A673 (cell line): ENCODE measurements around the gene EXOC6B. TPM values are rescaled to one million over a fixed set of nuclear protein-coding genes. Genes with fewer than 3 reads are reported as not detected.

Experiments
- BruUV-seq: library from RNA; stranded (reverse); fragments of 400-500 nt; replicated peaks from 2 replicates; lab custom pipeline; 2021; lab: Mats Ljungman, UMichigan
- CTCF ChIA-PET: fragments of 300-600 bp; sonication (Branson Sonifier 250); formaldehyde crosslinking; loops from one replicate; lab custom pipeline; 2022; ENCODE audit warnings: antibody characterized with exemption; lab: Charles Lee
- POLR2A ChIA-PET: fragments of 300-600 bp; sonication (Branson Sonifier 250); formaldehyde crosslinking; loops from one replicate; lab custom pipeline; 2022; ENCODE audit warnings: antibody characterized with exemption; ENCODE audit not compliant: low non-redundant PET; lab: Charles Lee
- DNase-seq: peaks from one replicate; pipeline ENCODE4 v3.0.0-alpha.2; 2015; ENCODE audit warnings: low spot score
- H3K27ac ChIP-seq: fragments of 200-600 bp; sonication (generic); 2 replicates; pipeline ENCODE4 v1.5.1; 2016; ENCODE audit warnings: mixed run types, low read depth, mild to moderate bottlenecking, mixed read lengths, antibody characterized with exemption, low read length; ENCODE audit not compliant: poor library complexity, severe bottlenecking
- H3K27me3 ChIP-seq: fragments of 200-600 bp; sonication (generic); replicated peaks from 2 replicates; pipeline ENCODE4 v1.6.1; 2017; ENCODE audit warnings: mixed run types, low read depth, mild to moderate bottlenecking, mixed read lengths, antibody characterized with exemption, low read length; ENCODE audit not compliant: insufficient read depth, poor library complexity
- H3K36me3 ChIP-seq: fragments of 200-600 bp; sonication (generic); 2 replicates; pipeline ENCODE4 v1.6.1; 2016; ENCODE audit warnings: mixed run types, mild to moderate bottlenecking, mixed read lengths, antibody characterized with exemption, low read length; ENCODE audit not compliant: insufficient read depth, poor library complexity, severe bottlenecking
- H3K4me1 ChIP-seq: fragments of 200-600 bp; sonication (generic); 2 replicates; pipeline ENCODE4 v1.6.1; 2017; ENCODE audit warnings: mixed run types, mild to moderate bottlenecking, mixed read lengths, antibody characterized with exemption, low read length; ENCODE audit not compliant: insufficient read depth, poor library complexity, severe bottlenecking
- H3K4me3 ChIP-seq: fragments of 200-600 bp; sonication (generic); 2 replicates; pipeline ENCODE4 v1.5.1; 2016; ENCODE audit warnings: low read depth, mixed run types, mild to moderate bottlenecking, mixed read lengths, low read length; ENCODE audit not compliant: poor library complexity, severe bottlenecking
- H3K9me3 ChIP-seq: fragments of 200-600 bp; sonication (generic); 2 replicates; pipeline ENCODE4 v1.6.1; 2016; ENCODE audit warnings: mixed run types, low read depth, mild to moderate bottlenecking, mixed read lengths, antibody characterized with exemption, low read length; ENCODE audit not compliant: poor library complexity, severe bottlenecking
- EZH2 ChIP-seq: fragments of 200-600 bp; sonication (generic); IDR thresholded peaks from 2 replicates; pipeline ENCODE4 v1.6.1; 2017; ENCODE audit warnings: borderline replicate concordance, low read depth, mild to moderate bottlenecking, mixed read lengths, antibody characterized with exemption, low read length; ENCODE audit not compliant: poor library complexity, severe bottlenecking
- intact Hi-C: fragments of 100-400 bp; cut with micrococcal nuclease; formaldehyde crosslinking; loops from one replicate; pipeline ENCODE4 v1.10.0; 2022; ENCODE audit not compliant: unreplicated experiment
- total RNA-seq: library from RNA; stranded (reverse); gene quantifications from 2 replicates; pipeline ENCODE4 v1.2.3, GENCODE V29; 2021
- TF ChIP-seq, protein P1 (sequence below): fragments of 300-800, 200-600 bp; sonication (generic); conservative IDR thresholded peaks from 2 replicates; pipeline ENCODE4 v1.5.1; 2017; ENCODE audit warnings: low read depth, mild to moderate bottlenecking, antibody characterized with exemption, low read length, moderate library complexity, mixed read lengths

EXOC6B gene
- total RNA-seq, 1 experiment from 2014 or later, result 138 TPM

DNA sequence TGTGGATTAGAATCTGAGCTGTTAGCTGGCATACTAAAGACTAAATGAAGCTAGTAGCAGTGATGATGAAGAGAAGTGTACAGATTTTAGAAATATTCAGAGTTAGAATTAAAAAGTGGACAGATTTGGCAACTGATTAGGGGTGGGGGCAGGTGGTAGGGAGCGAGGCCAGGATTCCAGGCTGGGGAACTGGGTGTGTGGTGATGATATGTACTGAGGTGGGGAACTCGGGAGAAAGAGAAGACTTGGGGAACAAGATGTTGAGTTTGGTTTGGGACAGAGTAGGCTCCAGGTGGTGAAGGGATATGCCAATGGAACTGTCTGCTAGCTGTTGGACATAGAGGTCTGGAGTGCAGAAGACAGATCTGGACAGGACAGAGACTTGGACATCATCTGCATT lies 669.0 kb downstream of the EXOC6B start:
- no peaks in the 10 kb centered on the region for H3K4me1 ChIP-seq
- no TSS peak for BruUV-seq
- ChIA-PET POLR2A (no interaction called here), CTCF (no interaction called here)
- no peaks in the 10 kb centered on the region for H3K36me3 ChIP-seq
- no peaks in the 10 kb centered on the region for H3K9me3 ChIP-seq
- H3K4me3 ChIP-seq, result no peak overlapping the region
- no peak for TF ChIP-seq EZH2
- TF ChIP-seq, protein P1, sequence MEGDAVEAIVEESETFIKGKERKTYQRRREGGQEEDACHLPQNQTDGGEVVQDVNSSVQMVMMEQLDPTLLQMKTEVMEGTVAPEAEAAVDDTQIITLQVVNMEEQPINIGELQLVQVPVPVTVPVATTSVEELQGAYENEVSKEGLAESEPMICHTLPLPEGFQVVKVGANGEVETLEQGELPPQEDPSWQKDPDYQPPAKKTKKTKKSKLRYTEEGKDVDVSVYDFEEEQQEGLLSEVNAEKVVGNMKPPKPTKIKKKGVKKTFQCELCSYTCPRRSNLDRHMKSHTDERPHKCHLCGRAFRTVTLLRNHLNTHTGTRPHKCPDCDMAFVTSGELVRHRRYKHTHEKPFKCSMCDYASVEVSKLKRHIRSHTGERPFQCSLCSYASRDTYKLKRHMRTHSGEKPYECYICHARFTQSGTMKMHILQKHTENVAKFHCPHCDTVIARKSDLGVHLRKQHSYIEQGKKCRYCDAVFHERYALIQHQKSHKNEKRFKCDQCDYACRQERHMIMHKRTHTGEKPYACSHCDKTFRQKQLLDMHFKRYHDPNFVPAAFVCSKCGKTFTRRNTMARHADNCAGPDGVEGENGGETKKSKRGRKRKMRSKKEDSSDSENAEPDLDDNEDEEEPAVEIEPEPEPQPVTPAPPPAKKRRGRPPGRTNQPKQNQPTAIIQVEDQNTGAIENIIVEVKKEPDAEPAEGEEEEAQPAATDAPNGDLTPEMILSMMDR, result no peak
- no peak for DNase-seq
- no peak overlapping the region for H3K27ac ChIP-seq
- intact Hi-C loops, result loop anchor here (10.0 kb wide), 1 partner anchor 588 kb away; no protein-coding TSS in a partner anchor
- H3K27me3 ChIP-seq, result no peaks in the 10 kb centered on the region

DNA sequence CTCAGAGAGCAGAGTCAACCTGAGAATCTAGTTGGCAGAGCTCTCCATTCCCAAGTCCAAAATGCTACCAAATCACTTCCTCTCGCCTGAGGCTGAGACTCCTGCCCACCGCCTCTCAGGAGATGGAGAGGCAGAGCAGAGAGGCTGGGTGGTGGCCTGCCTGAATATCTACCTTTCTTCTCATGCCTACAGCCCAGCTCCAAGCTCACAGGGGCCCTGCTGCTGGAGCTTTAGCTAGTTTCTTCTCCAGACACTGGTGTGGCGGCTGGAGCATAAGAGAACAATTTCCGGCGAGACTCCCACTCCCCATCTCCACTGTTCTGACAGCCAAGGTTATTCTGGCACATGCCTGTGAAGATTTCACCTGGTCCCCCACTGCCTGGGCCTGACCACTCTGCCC lies 670.1 kb downstream of the EXOC6B start:
- no peak for DNase-seq
- ChIA-PET CTCF (no interaction called here), POLR2A (no interaction called here)
- TF ChIP-seq EZH2, result no peak
- TF ChIP-seq, protein P1, result no peak
- no peak overlapping the region for H3K27ac ChIP-seq
- no peak overlapping the region for H3K4me3 ChIP-seq
- H3K36me3 ChIP-seq, result no peaks in the 10 kb centered on the region
- H3K4me1 ChIP-seq, result no peaks in the 10 kb centered on the region
- no peaks in the 10 kb centered on the region for H3K9me3 ChIP-seq
- intact Hi-C loops, result loop anchor here (10.0 kb wide), 1 partner anchor 589 kb away; no protein-coding TSS in a partner anchor
- no peaks in the 10 kb centered on the region for H3K27me3 ChIP-seq
- BruUV-seq, result no TSS peak

DNA sequence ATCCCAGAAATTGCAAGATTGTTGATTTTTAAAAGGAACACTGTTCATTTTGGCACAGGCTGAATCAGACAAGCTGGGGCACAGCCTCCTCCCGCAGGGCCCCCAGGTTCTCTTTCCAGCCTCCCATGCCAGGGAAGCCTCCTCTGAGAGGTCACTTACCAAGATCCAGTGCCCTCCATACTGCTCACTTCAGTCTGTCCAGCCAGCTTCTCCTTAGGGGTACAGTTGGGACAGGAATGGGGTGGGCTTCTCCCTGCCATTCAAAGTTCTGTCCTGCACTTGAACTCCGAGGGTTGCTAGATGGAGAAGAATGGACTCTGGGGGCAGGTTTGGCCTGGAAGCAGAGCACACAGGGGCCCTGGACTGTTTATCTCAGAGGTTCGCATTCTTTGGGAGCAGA lies 670.7 kb downstream of the EXOC6B start:
- H3K4me3 ChIP-seq, result no peak overlapping the region
- H3K4me1 ChIP-seq, result no peaks in the 10 kb centered on the region
- no peaks in the 10 kb centered on the region for H3K36me3 ChIP-seq
- ChIA-PET CTCF (no interaction called here), POLR2A (no interaction called here)
- no peaks in the 10 kb centered on the region for H3K9me3 ChIP-seq
- BruUV-seq, result no TSS peak
- H3K27ac ChIP-seq, result no peak overlapping the region
- no peak for DNase-seq
- TF ChIP-seq, protein P1, result no peak
- no peak for TF ChIP-seq EZH2
- intact Hi-C loops, result loop anchor here (10.0 kb wide), 1 partner anchor 590 kb away; no protein-coding TSS in a partner anchor
- H3K27me3 ChIP-seq, result no peaks in the 10 kb centered on the region
